Measurements from ENCODE around the gene SCT.

Gene SCT

GRCh38 chr11:605286-606129, 21.5 kb downstream of the SCT start:
- Histone ChIP-seq H3K4me3 (ENCODE audit: low read depth, low read length) (no peak overlapping the region), H3K27ac (ENCODE audit: low read depth, low read length) (no peak overlapping the region), H4K12ac (ENCODE audit: low read depth, low read length) (no peak overlapping the region), H2AFZ (ENCODE audit: insufficient read depth, low read length, poor library complexity) (no peak overlapping the region), H3K79me2 (ENCODE audit: control insufficient read depth, insufficient read depth, low read length, poor library complexity) (no peaks in the 10 kb centered on the region), H3K79me1 (ENCODE audit: low read length) (no peaks in the 10 kb centered on the region), H3K27me3 (ENCODE audit: insufficient read depth, low read length) (no peaks in the 10 kb centered on the region), H3K14ac (ENCODE audit: low read length) (no peak overlapping the region), H3K9ac (ENCODE audit: low read length) (no peak overlapping the region), H4K91ac (ENCODE audit: low read depth, low read length) (no peak overlapping the region), H3K23ac (ENCODE audit: low read length) (no peak overlapping the region), H3K4ac (ENCODE audit: low read depth, low read length) (no peak overlapping the region), H2BK5ac (ENCODE audit: low read depth, low read length, poor library complexity) (no peak overlapping the region), H2BK12ac (ENCODE audit: low read length) (no peak overlapping the region), H2AK5ac (ENCODE audit: low read length) (no peak overlapping the region), H3K4me2 (ENCODE audit: low read length) (no peak overlapping the region), H3K4me1 (ENCODE audit: control insufficient read depth in 1 of 2, insufficient read depth in 2 of 2, low read length in 2 of 2) (no peaks in the 10 kb centered on the region), H3K36me3 (ENCODE audit: control insufficient read depth in 1 of 2, insufficient read depth in 2 of 2, low read length in 2 of 2) (peaks cover 93 to 94% of the 10 kb centered on the region in 2 experiments), H2BK120ac (ENCODE audit: insufficient read depth, low read length, poor library complexity) (no peak overlapping the region), H4K8ac (ENCODE audit: low read depth, low read length) (no peak overlapping the region), H3K18ac (ENCODE audit: low read length) (peak overlapping the region; percentile 6), H3K9me3 (ENCODE audit: insufficient read depth, low read depth, low read length) (no peaks in the 10 kb centered on the region)
- no CpG with 5 or more reads among the region's 33 CpGs for WGBS (ENCODE audit: extremely low coverage, insufficient coverage, insufficient read length)
- no peak for DNase-seq

DNA sequence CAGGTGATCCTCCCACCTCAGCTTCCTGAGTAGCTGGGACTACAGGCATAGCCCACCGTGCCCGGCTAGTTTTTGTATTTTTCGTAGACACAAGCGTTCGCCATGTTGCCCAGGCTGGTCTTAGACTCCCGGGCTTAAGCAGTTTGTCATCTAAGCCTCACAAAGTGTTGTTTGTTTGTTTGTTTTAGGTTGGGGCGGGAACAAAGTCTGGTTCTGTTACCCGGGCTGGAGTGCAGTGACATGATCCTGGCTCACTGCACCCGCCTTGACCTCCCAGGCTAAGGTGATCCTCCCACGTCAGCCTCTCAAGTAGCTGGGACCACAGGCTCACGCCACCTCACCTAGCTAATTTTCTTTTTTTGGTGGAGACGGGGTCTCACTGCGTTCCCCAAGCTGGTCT, 23.8 kb downstream of the SCT start:
- Histone ChIP-seq H3K9me3 (ENCODE audit: insufficient read depth, low read depth, low read length) (no peaks in the 10 kb centered on the region), H4K12ac (ENCODE audit: low read depth, low read length) (no peak overlapping the region), H3K27me3 (ENCODE audit: insufficient read depth, low read length) (no peaks in the 10 kb centered on the region), H3K9ac (ENCODE audit: low read length) (no peak overlapping the region), H3K23ac (ENCODE audit: low read length) (no peak overlapping the region), H2AK5ac (ENCODE audit: low read length) (no peak overlapping the region), H2BK12ac (ENCODE audit: low read length) (no peak overlapping the region), H3K27ac (ENCODE audit: low read depth, low read length) (no peak overlapping the region), H3K4ac (ENCODE audit: low read depth, low read length) (no peak overlapping the region), H4K8ac (ENCODE audit: low read depth, low read length) (no peak overlapping the region), H3K14ac (ENCODE audit: low read length) (no peak overlapping the region), H2AFZ (ENCODE audit: insufficient read depth, low read length, poor library complexity) (no peak overlapping the region), H3K79me2 (ENCODE audit: control insufficient read depth, insufficient read depth, low read length, poor library complexity) (no peaks in the 10 kb centered on the region), H3K4me3 (ENCODE audit: low read depth, low read length) (no peak overlapping the region), H3K4me1 (ENCODE audit: control insufficient read depth in 1 of 2, insufficient read depth in 2 of 2, low read length in 2 of 2) (no peaks in the 10 kb centered on the region), H3K36me3 (ENCODE audit: control insufficient read depth in 1 of 2, insufficient read depth in 2 of 2, low read length in 2 of 2) (peaks cover 87 to 90% of the 10 kb centered on the region in 2 experiments), H3K79me1 (ENCODE audit: low read length) (no peaks in the 10 kb centered on the region), H2BK120ac (ENCODE audit: insufficient read depth, low read length, poor library complexity) (no peak overlapping the region), H3K4me2 (ENCODE audit: low read length) (no peak overlapping the region), H2BK5ac (ENCODE audit: low read depth, low read length, poor library complexity) (no peak overlapping the region), H3K18ac (ENCODE audit: low read length) (no peak overlapping the region), H4K91ac (ENCODE audit: low read depth, low read length) (no peak overlapping the region)
- WGBS (ENCODE audit: extremely low coverage, insufficient coverage, insufficient read length) = no CpG with 5 or more reads among the region's 13 CpGs
- DNase-seq = no peak

DNA sequence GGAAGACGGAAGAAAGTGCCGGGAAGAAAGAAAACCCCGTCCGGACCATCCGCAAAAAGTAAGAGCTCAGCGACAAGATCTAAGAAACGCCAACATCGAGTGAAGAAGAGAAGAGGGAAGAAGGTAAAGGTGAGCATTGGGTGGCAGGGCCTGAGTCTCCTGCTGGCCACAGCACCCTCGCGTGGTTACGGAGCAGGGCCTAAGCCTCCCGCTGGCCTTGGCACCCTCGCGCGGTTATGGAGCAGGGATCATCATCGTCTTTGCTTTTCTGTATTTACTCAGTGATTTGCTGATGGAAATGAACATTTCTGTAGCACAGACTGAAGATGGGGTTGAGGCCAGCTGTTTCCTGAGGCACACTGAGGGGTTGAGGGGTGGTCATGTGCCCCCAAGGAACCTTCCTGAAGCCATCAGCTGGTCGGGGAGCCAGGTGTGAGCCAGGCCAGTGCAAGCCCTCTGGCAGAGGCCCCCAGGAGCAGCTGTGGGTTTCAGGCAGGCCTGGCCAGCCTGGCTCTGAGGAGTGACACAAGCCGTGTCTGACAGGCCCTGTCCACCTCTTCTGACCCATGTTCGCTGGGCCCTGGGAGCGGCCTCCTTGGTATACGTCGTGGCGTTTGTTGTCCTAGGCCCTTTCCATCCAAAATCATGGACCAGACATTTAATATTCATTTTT, 25.3 kb downstream of the SCT start:
- Histone ChIP-seq H3K18ac (ENCODE audit: low read length) (no peak overlapping the region), H4K12ac (ENCODE audit: low read depth, low read length) (no peak overlapping the region), H3K27me3 (ENCODE audit: insufficient read depth, low read length) (no peaks in the 10 kb centered on the region), H3K79me1 (ENCODE audit: low read length) (no peaks in the 10 kb centered on the region), H3K36me3 (ENCODE audit: control insufficient read depth in 1 of 2, insufficient read depth in 2 of 2, low read length in 2 of 2) (peaks cover 87 to 89% of the 10 kb centered on the region in 2 experiments), H2BK12ac (ENCODE audit: low read length) (no peak overlapping the region), H3K23ac (ENCODE audit: low read length) (no peak overlapping the region), H3K14ac (ENCODE audit: low read length) (no peak overlapping the region), H2AK5ac (ENCODE audit: low read length) (no peak overlapping the region), H3K9me3 (ENCODE audit: insufficient read depth, low read depth, low read length) (peaks cover 2% of the 10 kb centered on the region), H3K4me2 (ENCODE audit: low read length) (no peak overlapping the region), H3K4me3 (ENCODE audit: low read depth, low read length) (no peak overlapping the region), H3K4ac (ENCODE audit: low read depth, low read length) (no peak overlapping the region), H2BK5ac (ENCODE audit: low read depth, low read length, poor library complexity) (no peak overlapping the region), H2BK120ac (ENCODE audit: insufficient read depth, low read length, poor library complexity) (no peak overlapping the region), H2AFZ (ENCODE audit: insufficient read depth, low read length, poor library complexity) (no peak overlapping the region), H3K4me1 (ENCODE audit: control insufficient read depth in 1 of 2, insufficient read depth in 2 of 2, low read length in 2 of 2) (no peaks in the 10 kb centered on the region), H4K8ac (ENCODE audit: low read depth, low read length) (no peak overlapping the region), H3K9ac (ENCODE audit: low read length) (no peak overlapping the region), H3K27ac (ENCODE audit: low read depth, low read length) (no peak overlapping the region), H4K91ac (ENCODE audit: low read depth, low read length) (no peak overlapping the region), H3K79me2 (ENCODE audit: control insufficient read depth, insufficient read depth, low read length, poor library complexity) (no peaks in the 10 kb centered on the region)
- no CpG with 5 or more reads among the region's 23 CpGs for WGBS (ENCODE audit: extremely low coverage, insufficient coverage, insufficient read length)
- no peak for DNase-seq

DNA sequence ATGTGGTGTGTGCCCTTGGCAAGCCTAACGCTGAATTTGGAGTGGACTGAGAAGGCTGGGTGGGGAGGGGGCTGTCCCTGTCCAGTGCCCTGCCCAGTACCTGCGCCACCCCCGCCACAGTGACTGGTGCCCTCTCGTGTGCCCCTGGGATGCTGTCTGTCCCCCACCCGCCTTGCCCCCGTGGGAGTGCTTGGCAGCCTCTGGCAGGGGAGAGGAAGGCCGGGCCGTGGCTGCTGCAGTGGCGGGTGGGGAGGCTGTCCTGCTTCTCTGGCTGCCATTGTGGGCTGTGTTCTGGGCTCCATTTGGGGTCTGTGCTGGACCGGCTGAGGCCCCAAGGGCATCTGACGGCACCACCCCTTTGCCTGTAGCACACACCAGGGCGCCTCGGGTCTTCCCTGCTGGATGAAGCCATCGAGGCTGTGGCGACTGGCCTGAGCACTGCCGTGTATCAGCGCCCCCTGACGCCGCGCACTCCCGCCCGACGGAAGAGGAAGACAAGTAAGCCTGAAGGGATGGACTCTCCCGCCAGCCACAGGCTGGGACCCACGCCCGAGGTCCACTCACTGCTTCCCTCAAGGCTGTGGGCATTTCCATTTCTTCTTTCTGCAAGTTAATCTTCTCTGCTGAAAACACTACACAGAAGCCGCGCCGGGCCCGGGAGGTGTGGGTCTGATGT, 28.8 kb downstream of the SCT start:
- no peak overlapping the region for H4K91ac ChIP-seq (ENCODE audit: low read depth, low read length)
- H3K4me2 ChIP-seq (ENCODE audit: low read length) = no peak overlapping the region
- peaks cover 2% of the 10 kb centered on the region for H3K9me3 ChIP-seq (ENCODE audit: insufficient read depth, low read depth, low read length)
- no peaks in the 10 kb centered on the region for H3K79me1 ChIP-seq (ENCODE audit: low read length)
- no peak overlapping the region for H3K14ac ChIP-seq (ENCODE audit: low read length)
- H4K8ac ChIP-seq (ENCODE audit: low read depth, low read length) = no peak overlapping the region
- H2BK5ac ChIP-seq (ENCODE audit: low read depth, low read length, poor library complexity) = no peak overlapping the region
- H2BK12ac ChIP-seq (ENCODE audit: low read length) = no peak overlapping the region
- no peak overlapping the region for H3K9ac ChIP-seq (ENCODE audit: low read length)
- H2BK120ac ChIP-seq (ENCODE audit: insufficient read depth, low read length, poor library complexity) = no peak overlapping the region
- WGBS (ENCODE audit: extremely low coverage, insufficient coverage, insufficient read length) = no CpG with 5 or more reads among the region's 30 CpGs
- H3K27me3 ChIP-seq (ENCODE audit: insufficient read depth, low read length) = no peaks in the 10 kb centered on the region
- H3K4me3 ChIP-seq (ENCODE audit: low read depth, low read length) = peak overlapping the region; percentile 25
- no peak overlapping the region for H2AFZ ChIP-seq (ENCODE audit: insufficient read depth, low read length, poor library complexity)
- H3K23ac ChIP-seq (ENCODE audit: low read length) = no peak overlapping the region
- no peak overlapping the region for H3K27ac ChIP-seq (ENCODE audit: low read depth, low read length)
- H2AK5ac ChIP-seq (ENCODE audit: low read length) = no peak overlapping the region
- H3K36me3 ChIP-seq (ENCODE audit: control insufficient read depth in 1 of 2, insufficient read depth in 2 of 2, low read length in 2 of 2) = peaks cover 84 to 86% of the 10 kb centered on the region in 2 experiments
- no peak for DNase-seq
- no peaks in the 10 kb centered on the region for H3K79me2 ChIP-seq (ENCODE audit: control insufficient read depth, insufficient read depth, low read length, poor library complexity)
- no peak overlapping the region for H4K12ac ChIP-seq (ENCODE audit: low read depth, low read length)
- no peak overlapping the region for H3K4ac ChIP-seq (ENCODE audit: low read depth, low read length)
- no peaks in the 10 kb centered on the region for H3K4me1 ChIP-seq (ENCODE audit: control insufficient read depth in 1 of 2, insufficient read depth in 2 of 2, low read length in 2 of 2)
- H3K18ac ChIP-seq (ENCODE audit: low read length) = no peak overlapping the region
